Stimulated activated CD8-positive, alpha-beta memory T cell treated with anti-CD3 and anti-CD28 coated beads, Interleukin-4, amount 100 ng/mL, for 4 hours (primary cell): Measurements from ENCODE around the gene MT1B.
"Not testable (repeated sequence)": the region's sequence is repeated elsewhere in the genome, so short reads cannot be mapped to it uniquely, and the experiment has no call there.

Experiments used
- DNase-seq, 2 donors: peaks; one replicate each; pipeline ENCODE4 v3.0.0-alpha.2; 2020; ENCODE audit warnings: low read depth in 2 of 2, low spot score in 1 of 2

The MT1B gene

DNA sequence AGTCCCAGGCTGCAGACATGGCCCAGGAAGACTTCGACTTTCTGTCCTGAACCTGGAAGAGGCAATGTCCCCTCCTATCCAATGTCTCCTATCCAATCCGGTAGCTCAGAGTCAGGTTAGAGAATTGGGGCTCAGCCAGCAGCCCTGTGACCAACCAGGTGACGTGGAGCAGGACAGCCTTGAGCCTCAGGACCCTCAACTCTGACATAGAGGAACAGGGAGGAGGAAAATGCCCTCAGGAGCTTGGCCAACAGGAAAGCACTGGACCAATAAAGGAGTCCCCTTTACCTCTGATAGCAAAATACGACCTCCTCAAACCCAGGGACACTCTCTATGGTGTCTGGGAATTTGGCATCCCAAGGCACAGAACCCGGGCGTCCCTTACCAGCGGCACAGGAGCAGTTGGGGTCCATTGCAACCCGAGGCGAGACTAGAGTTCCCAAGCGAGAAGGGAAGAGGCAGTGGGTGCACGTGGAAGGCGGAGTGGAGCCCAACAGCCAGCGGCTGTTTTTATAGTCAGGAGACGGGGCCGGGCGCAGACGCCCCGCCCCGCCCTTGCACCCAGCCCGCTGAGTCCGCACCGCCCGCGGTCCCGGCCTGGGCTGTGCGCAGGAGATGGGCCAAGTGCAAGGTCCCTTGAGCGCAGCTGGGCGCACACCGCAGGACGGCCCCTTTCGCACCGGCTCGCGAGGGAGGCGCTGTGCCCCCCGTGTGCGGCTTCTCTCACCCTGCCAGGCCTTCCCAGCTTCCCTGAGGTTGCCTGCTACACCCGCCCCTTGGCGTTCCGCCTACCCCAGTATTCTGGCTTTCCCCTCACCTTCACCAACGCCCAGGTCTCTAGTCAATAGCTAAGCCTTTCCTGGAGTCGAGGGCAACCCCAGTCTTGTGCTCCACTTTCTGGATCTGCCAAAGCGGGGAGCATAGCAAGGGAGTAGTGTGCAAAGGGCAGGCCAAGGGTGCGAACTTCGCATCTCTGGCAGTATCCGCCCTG is 16.2 kb downstream of the MT1B start, which contains the start of gene MT1G:
TSS of gene MT1G (minus strand) at position 485 of the 991 bp plus-strand sequence. CDS start at position 413, 72 bp downstream.
- DNase-seq, result no peak

DNA sequence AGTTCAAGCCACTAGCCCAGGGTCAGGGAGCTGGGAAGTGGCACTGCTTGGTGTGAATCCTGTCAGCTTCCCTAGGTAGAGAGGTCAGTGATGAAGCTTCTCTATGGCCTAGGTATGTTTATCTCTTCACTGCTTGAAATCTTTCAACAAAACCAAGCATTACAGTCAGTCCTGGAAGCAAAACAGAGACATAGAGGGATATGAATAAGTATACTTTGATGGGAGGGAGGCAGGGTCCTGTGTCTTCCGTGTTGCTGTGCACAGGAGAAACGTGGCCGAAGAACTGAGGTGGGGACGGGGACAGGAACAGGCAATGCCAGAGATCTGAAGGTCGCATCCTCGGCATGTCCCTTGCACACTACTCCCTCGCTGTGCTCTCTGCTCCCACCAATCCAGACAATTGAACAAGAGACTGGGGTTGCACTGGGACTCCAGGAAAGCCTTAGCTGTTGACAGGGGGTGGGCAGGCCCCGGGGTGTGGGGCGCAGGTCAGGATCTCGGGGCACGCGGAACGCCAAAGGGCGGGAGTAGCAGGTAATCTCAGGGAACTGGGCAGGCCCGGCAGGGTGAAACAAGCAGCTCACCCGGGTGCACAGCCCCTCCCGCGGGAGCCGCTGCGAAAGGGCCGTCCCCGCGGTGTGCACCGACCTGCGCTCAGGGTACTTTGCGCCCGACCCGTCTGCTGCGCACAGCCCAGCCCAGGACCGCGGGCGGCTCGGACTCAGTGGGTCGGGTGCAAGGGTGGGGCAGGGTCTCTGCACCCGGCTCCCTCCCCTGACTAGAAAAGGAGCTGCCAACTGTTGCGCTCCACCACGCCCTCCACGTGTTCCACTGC is 17.5 kb downstream of the MT1B start, which contains the start of gene MT1H:
TSS of gene MT1H (plus strand) at position 810 of the 835 bp plus-strand sequence. CDS start 71 bp downstream, outside the sequence.
- no peak for DNase-seq

DNA sequence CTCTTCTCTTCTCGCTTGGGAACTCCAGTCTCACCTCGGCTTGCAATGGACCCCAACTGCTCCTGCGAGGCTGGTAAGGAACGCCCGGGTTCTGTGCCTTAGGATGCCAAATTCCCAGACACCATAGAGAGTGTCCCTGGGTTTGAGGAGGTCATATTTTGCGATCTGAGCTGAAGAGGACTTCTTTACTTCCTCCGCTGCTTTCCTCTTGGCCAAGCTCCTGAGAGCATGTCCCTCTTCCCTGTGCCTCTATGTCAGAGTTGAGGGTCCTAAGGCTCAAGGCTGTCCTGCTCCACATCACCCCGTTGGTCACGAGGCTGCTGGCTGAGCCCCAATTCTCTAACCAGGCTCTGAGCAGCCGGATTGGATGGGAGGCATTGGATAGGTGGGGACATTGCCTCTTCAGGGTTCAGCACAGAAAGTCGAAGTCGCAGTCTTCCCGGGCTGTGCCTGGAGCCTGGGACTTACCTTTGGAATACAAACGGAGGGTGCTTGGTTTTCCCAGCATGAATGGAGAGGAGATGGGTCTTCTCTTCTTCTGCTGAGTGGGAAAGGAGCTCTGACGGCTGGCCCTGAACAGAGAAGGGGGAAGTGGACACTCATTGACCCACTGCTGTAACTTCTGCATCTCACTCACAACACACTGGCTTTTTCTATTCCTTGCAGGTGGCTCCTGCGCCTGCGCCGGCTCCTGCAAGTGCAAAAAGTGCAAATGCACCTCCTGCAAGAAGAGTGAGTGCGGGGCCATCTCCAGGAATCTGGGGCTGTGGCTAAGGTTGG is 18.3 kb downstream of the MT1B start:
- no peak for DNase-seq

DNA sequence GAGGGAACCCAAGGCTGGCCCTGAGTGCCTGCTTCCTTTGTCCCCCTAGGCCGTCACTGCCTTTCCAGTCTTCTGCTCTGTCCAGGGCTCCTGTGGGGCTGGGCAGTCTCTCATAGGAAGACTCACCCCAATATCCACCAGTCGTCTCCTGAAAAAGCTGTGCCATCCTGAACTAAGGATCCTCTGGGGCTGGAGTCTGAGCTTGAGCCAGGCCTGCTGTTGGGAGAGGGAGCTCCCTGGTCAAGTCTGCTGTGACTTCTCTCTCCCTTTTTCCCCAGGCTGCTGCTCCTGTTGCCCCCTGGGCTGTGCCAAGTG is 18.9 kb downstream of the MT1B start:
- DNase-seq, result no peak

DNA sequence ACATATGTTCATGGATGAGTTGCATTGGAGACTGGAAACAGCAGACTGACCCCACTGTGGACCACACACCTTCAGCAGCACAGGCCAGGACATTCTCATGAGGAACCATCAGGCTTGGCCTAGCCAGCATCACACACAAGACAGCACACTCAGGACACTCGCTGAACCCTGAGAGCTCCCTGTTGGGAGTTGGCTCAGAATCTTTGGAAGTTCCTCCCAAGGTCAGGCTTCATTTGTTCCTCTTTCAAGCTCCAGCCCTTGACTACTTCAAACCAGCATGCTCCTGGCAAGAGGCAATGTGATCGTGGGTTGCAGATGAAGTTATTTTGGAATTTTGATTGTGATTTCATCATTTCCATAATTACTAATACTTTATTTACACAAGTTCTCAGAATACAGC is 20.0 kb downstream of the MT1B start:
- DNase-seq, result not testable (repeated sequence)

DNA sequence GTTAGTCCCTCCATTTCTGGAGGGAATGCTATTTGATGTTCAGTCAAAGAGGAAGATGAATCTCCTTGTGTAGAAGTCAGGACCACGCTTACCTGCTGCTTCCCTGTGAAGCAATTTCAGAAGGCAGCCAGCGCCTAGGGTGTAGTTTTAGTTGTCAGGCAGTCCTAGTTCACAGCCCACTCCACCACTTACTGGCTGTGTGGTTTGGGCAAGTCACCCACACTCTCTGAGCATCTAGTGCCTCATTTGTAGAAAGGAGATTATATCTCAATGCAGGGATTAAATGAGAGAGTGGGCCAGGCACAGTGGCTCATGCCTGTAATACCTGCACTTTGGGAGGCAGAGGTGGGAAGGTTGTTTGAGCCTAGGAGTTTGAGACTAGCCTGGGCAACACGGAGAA is 20.5 kb downstream of the MT1B start:
- DNase-seq, result not testable (repeated sequence)

DNA sequence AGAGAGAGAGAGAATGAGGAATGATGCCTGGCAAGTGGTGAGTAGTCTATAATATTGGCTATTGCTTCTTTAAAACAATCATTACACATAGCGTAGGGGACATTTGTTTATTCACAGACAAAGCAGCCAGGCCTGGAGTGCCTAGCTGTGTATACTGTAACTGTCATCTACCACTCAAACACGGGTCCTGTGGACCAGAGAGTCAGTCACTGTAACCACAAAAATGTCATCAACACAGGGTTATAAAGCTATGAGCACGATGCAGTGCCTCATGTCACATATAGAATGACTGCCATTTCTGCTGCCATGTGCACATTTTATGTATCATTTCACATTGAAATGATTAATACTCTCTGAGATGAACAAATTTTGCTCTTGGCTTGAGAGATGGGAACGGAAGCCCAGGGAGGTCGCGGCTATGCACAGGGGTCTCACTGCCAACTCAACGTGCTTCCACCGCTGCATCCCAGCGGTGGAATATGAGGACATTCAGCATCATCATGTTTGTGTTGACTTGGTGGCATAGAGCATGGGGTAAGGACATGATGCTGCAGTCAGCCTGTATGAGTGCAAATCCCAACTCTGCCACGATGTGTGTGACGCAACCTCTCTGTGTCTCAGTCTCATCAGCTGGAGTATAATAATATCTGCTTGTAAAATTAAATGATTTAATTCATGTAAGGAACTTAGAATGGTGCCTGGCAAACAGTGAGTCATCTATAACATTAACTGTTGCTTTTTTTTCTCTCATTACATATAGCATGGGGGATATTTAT is 21.3 kb downstream of the MT1B start:
- no peak for DNase-seq

DNA sequence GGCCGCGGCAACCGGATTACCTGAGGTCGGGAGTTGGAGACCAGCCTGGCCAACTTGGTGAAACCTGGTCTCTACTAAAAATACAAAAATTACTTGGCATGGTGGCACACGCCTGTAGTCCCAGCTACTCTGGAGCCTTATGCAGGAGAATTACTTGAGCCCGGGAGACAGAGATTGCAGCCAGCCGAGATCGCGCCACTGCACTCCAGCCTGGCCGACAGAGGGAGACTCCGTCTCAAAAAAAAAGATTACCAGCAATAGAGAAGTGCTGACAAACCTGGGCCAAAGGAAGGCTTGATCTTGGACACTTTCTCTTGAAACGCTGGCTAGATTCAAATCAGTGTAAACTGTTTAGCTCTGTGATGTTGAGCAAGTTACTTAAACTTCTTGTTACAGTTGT is 22.2 kb downstream of the MT1B start:
- no peak for DNase-seq

DNA sequence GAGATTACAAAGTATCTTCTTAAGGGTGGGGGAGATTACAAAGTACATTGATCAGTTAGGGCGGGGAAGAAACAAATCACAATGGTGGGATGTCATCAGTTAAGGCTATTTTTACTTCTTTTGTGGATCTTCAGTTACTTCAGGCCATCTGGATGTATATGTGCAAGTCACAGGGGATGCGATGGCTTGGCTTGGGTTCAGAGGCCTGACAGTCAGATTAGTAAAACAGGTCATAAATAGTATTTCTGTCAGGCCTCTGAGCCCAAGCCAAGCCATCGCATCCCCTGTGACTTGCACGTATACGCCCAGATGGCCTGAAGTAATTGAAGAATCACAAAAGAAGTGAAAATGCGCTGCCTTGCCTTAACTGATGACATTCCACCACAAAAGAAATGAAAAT is 22.9 kb downstream of the MT1B start:
- DNase-seq, result not testable (repeated sequence)

DNA sequence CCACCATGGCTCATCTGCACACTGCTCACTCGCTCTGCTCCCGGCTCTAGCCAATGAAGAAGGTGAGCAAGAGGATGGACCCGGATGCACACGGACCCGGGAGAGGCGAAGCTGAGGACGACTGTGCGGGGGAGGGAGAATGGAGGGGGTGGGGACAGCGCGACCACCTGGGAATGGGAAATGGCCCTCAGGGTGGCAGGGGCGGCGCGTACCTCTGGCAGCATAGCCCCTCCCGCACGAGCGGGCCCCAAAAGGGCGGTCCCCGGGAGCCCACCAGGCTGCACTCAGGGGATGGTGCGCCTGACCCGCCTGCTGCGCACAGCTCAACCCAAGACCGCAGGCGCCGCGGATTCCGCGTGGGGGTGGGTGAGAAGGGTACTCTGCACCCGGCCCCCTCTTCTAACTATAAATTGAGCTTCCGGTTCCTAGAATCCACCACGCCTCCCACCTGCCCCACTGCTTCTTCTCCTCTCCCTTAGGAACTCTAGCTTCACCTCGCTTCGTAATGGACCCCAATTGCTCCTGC is 24.1 kb downstream of the MT1B start:
- peak in 1 of 2 donors; percentile 16 for DNase-seq

DNA sequence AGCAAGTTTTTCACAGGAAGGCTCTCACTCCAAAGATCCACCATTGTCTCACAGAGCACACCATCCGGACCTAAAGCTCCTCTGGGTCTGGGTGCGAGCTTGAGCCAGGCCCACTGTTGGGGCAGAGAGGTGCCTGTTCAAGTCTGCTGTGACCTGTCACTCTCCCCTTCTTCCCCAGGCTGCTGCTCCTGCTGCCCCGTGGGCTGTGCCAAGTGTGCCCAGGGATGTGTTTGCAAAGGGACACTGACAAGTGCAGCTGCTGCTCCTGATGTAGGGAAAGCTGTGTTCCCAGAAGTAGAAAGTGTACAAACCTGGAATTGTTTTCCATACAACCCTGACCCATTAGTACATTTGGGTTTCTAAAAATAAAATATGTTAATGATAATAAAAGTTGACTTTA is 25.8 kb downstream of the MT1B start:
- no peak for DNase-seq

DNA sequence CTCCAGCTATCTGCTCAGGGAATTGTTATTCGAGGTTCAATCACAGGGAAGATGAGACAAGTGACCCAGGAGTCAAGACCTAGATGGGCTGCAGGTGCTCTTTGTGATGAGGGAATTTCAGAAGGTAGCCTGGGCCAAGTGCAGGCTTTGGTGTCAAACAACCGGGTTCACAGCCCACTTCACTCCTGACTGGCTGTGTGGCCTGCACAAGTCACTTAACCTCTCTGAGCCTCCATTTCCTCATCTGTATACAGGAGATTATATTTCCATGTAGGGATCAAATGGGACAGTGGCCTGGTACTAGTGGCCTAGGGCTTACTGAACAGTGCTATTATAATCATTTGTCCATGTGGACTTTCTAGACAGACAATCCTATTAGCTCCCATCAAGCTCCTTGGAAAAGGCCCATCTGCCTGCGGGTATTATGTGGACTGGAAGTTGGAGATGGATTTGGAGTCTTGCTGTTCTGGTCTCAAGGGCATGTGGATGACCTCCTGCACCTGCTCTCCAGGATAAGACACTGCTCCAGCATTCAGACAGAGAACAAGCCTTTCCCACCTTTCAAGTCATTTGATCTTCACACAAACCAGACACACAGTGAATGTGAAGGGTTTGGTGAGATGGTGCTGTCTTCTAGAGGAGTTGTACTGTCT is 27.5 kb downstream of the MT1B start:
- DNase-seq, result no peak

DNA sequence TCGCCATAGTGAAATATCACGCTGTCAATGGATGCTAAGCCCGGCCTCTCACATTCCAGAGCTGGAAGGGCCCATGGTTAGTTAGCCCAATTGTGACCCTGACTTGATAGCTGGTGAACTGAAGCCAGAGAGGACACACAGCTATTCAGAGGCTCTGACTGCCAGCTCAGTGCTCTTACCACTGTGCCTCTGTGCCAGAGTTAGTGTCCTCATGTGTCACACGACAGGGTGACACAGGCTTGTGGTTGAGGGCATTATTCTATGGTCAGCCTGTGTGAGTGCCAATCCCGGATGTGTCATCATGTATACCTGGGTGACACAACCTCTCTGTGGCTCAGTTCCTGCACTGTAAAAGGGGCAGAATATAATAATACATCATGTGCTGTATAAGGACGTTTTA is 28.1 kb downstream of the MT1B start:
- DNase-seq, result no peak

DNA sequence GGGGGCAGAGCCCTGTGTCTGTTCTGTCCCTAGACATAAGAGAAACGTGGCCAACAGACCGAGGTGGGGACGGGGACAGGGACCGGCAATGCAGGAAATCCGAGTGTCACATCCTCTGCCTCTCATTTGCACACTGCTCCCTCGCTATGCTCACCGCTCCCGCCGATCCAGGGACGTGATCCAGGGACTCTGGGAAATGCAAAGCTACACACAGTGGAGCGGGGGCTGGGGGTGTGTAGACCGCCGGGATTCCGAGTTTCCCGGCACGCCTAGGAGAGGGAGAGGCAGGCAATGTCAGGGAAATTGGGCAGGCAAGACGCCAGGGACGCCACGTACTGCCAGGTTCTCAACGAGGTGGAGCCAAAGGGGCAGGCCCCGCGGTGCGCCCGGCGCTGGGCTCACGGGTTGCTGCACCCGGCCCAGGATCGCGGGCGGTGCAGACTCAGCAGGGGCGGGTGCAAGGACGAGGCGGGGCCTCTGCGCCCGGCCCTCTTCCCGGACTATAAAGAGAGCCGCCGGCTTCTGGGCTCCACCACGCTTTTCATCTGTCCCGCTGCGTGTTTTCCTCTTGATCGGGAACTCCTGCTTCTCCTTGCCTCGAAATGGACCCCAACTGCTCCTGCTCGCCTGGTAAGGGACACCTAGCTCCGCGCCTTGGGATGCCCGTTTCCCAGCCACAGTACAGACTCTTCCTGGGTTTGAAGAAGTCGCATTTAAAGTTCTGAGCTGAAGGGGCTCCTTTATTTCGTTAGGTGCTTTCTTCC is 30.4 kb downstream of the MT1B start, which contains the start of gene MT1X:
TSS of gene MT1X (plus strand) at position 532 of the 764 bp plus-strand sequence. CDS start at position 603, 71 bp downstream.
- DNase-seq, result peak; percentile 64 to 67

DNA sequence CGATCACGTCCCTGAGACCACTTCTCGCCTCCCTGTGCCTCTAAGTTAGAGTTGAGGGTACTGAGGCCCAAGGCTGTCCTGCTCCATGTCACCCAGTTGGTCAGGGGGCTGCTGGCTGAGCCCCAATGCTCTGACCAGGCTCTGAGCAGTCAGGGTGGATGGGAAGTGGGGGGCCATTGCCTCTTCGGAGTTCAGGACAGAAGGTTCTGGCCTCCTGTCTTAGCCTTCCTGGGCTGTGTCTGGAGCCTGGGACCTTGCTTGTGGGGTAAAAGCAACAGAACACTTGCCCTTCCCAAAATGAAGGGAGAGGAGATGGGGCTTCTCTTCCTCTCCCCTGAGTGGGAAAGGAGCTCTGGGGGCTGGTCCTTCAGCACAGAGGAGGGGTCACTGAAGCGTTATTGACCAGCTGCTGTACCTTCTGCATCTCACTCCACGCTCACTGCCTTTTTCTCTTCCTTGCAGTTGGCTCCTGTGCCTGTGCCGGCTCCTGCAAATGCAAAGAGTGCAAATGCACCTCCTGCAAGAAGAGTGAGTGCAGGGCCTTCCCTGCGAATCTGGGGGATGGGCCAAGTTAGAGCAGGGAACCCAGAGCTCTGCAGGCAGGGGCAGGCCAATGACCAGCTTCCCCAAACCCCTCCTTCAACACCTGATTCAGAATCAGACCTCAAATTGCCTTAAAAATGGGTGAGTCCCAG is 31.2 kb downstream of the MT1B start:
- DNase-seq, result no peak

DNA sequence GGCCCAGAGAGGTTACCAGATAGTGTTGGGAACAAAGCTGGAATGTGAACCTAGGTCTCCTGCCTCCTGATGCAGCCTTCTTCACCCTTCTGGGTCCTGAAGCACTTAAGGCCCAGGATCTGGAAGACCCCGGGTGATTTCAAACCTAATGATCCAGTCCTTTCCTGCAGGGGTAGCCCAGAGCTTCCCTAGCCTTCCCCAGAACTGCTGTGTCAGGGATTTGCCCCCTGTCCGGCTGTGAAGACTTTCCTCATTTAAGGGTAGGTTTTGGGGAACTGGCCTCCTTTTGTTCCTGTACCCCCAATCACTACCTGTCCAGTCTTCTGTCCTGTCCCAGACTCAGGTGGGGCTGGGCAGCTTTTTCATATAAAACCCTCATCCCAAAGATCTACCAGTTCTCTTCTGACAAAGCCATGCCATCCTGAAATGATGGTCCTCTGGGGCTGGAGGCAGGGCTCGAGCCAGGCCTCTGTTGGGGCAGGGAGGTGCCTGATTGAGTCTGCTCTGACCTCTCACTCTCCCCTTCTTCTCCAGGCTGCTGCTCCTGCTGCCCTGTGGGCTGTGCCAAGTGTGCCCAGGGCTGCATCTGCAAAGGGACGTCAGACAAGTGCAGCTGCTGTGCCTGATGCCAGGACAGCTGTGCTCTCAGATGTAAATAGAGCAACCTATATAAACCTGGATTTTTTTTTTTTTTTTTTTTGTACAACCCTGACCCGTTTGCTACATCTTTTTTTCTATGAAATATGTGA is 31.9 kb downstream of the MT1B start:
- no peak for DNase-seq

DNA sequence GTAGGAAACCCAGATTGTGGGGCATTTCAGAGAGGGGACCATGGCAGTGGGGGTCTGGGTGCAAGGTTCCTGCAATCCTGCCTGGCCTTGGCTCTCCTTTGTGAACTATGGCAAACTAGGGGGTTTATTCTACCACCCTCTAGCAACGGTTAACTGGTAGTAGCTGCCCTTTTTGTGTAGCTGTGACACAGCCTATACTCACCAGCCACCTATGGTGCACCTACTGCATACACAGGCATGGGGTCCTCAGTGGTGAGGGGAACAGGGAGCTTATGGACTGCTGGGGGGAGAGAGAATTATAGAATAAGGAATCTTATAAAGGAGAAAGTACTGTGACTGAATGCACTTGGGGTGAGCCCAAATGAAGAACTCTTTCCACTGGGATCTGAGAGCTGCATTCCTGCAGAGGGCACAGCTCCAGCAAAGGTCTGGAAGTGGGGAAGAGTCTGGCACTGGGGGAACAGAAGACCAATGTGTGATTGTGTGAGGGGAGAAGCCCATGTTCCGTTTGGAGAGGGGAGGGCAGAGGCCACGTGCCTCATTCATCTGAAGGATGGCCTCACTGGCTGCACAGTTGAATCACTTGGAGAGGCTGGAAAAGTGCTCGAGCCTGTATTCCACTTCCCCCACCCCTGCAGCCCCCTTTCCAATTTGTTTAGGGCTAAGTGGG is 32.7 kb downstream of the MT1B start:
- no peak for DNase-seq
